HepG2 (cell line): Measurements from ENCODE around the gene CXCR5. TPM values are rescaled to one million over a fixed set of nuclear protein-coding genes. Genes with fewer than 3 reads are reported as not detected.

Source experiments
- DPF2 ChIP-seq: sonication (generic); formaldehyde crosslinking; IDR thresholded peaks from 2 replicates; pipeline ENCODE4 v1.4.0; 2020; ENCODE audit warnings: mild to moderate bottlenecking, low read depth, missing genetic modification reagents, borderline replicate concordance
- IRF2 ChIP-seq: IDR thresholded peaks from 2 replicates; pipeline ENCODE4 v1.6.1; 2018; ENCODE audit warnings: missing genetic modification reagents, missing compliant biosample characterization
- REPIN1 ChIP-seq: sonication (generic); formaldehyde crosslinking; IDR thresholded peaks from 2 replicates; pipeline ENCODE4 v1.8.0; 2022; ENCODE audit warnings: missing genetic modification reagents, low read depth, mild to moderate bottlenecking, borderline replicate concordance
- SRY ChIP-seq: sonication (generic); formaldehyde crosslinking; IDR thresholded peaks from 2 replicates; pipeline ENCODE4 v1.8.0; 2022; ENCODE audit warnings: mild to moderate bottlenecking, missing genetic modification reagents
- ZFP36L1 ChIP-seq: sonication (generic); formaldehyde crosslinking; IDR thresholded peaks from 2 replicates; pipeline ENCODE4 v1.8.0; 2022; ENCODE audit warnings: mild to moderate bottlenecking, missing genetic modification reagents, moderate library complexity
- ZNF143 ChIP-seq: sonication (generic); formaldehyde crosslinking; IDR thresholded peaks from 2 replicates; pipeline ENCODE4 v1.4.0; 2020; ENCODE audit warnings: missing genetic modification reagents
- ZNF235 ChIP-seq: sonication (generic); formaldehyde crosslinking; IDR thresholded peaks from 2 replicates; pipeline ENCODE4 v1.8.1; 2023; ENCODE audit warnings: mild to moderate bottlenecking, missing genetic modification reagents, borderline replicate concordance
- ZNF552 ChIP-seq: sonication (generic); formaldehyde crosslinking; IDR thresholded peaks from 2 replicates; pipeline ENCODE4 v1.9.0; 2022; ENCODE audit warnings: missing genetic modification reagents, mild to moderate bottlenecking, borderline replicate concordance
- ZNF589 ChIP-seq: sonication (generic); formaldehyde crosslinking; conservative IDR thresholded peaks from 2 replicates; pipeline ENCODE4 v1.8.0; 2022; ENCODE audit warnings: mild to moderate bottlenecking, moderate library complexity, missing genetic modification reagents
- ZNF678 ChIP-seq: sonication (generic); formaldehyde crosslinking; IDR thresholded peaks from 2 replicates; pipeline ENCODE4 v1.4.0; 2020; ENCODE audit warnings: mild to moderate bottlenecking, missing genetic modification reagents
- ZNF703 ChIP-seq: sonication (generic); formaldehyde crosslinking; IDR thresholded peaks from 2 replicates; pipeline ENCODE4 v1.5.1; 2020; ENCODE audit warnings: missing genetic modification reagents, mild to moderate bottlenecking, moderate library complexity, borderline replicate concordance
- polyA plus RNA-seq, 8 experiments: library from polyadenylated mRNA; depleted of rRNA in 3 of 8; stranded (reverse) in 7 of 8; unstranded in 1 of 8; fragments of >200 nt; fragmentation: Illumina TruSeq in 4 of 8; extraction: Trizol in 4 of 8; gene quantifications; 2 replicates each; pipeline versions ENCODE4 v1.2.1 to v1.2.3, GENCODE V29; 2011 to 2016; ENCODE audit warnings: low read depth in 4 of 8, missing spikeins in 1 of 8, mixed read lengths in 1 of 8; ENCODE audit not compliant: insufficient read depth in 1 of 8
- total RNA-seq, 5 experiments: library from RNA; depleted of rRNA; stranded (reverse); fragments of >200 nt; fragmentation: Illumina TruSeq; extraction: Trizol; gene quantifications; 2 replicates each; pipeline ENCODE4 v1.2.3, GENCODE V29; 2016; ENCODE audit warnings: low read depth in 1 of 5
- TF ChIP-seq, protein P1 (sequence below): IDR thresholded peaks from 2 replicates; pipeline ENCODE4 v1.6.1; 2016; ENCODE audit warnings: control low read depth
- TF ChIP-seq, protein P2 (sequence below): sonication (generic); formaldehyde crosslinking; IDR thresholded peaks from 2 replicates; pipeline ENCODE4 v1.9.0; 2022; ENCODE audit warnings: missing genetic modification reagents, mild to moderate bottlenecking, borderline replicate concordance
- TF ChIP-seq, protein P3 (sequence below): sonication (generic); formaldehyde crosslinking; IDR thresholded peaks from 2 replicates; pipeline ENCODE4 v1.5.0; 2020; ENCODE audit warnings: missing genetic modification reagents
- TF ChIP-seq, protein P4 (sequence below): sonication (generic); formaldehyde crosslinking; IDR thresholded peaks from 2 replicates; pipeline ENCODE4 v1.5.0; 2020; ENCODE audit warnings: missing genetic modification reagents
- TF ChIP-seq, protein P5 (sequence below): sonication (generic); formaldehyde crosslinking; IDR thresholded peaks from 2 replicates; pipeline ENCODE4 v1.4.0; 2020; ENCODE audit warnings: low read depth, mild to moderate bottlenecking, missing genetic modification reagents
- TF ChIP-seq, protein P6 (sequence below): IDR thresholded peaks from 2 replicates; pipeline ENCODE4 v1.6.1; 2012; ENCODE audit warnings: low read length, improper control_type of control experiment

CXCR5 gene
- total and polyA plus RNA-seq, 2 of the 13 experiments (the other 11 are each of a cell fraction or from before 2014, with no cell fraction given), result not detected

DNA sequence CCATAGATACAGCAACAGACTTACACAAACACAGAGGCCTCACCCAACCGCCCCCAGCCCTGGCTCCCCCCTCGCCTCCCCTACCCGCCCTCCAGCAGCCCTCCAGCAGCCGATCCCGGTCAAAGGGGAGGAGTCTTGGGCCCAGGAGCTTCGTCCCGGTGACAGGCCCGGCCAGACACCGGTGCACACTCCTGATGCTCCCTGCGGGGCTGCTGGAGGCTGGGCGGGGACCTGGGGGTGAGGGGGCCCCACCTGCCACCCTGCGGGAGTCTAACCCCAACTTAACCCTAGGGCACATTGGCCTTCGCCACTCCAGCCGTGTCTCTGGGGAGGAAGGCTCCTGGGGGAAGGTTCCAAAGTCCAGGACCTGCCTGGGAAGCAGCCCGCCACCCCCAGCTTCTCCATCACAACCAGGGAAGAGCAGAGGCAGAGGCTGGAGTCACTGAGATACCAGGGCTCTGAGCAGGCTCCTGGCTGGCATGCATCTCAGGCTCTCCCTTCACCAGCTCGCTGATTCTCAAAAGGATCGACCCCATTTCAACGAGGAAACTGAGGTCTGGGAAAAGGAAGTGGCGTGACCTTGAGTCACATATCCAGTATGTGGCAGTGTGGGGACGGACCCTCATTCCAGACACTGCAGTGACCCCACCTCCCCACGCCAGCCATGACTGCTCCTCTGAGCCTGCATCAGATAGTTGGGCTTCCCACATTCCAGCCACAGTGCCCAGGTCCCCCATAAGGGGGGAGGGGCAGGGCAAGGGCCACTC, 27.6 kb downstream of the CXCR5 start (continued):
- peak; percentile 34; the same call in 1 of the 2 replicates for TF ChIP-seq SRY (CRISPR knock-in tag)
- TF ChIP-seq, protein P1, sequence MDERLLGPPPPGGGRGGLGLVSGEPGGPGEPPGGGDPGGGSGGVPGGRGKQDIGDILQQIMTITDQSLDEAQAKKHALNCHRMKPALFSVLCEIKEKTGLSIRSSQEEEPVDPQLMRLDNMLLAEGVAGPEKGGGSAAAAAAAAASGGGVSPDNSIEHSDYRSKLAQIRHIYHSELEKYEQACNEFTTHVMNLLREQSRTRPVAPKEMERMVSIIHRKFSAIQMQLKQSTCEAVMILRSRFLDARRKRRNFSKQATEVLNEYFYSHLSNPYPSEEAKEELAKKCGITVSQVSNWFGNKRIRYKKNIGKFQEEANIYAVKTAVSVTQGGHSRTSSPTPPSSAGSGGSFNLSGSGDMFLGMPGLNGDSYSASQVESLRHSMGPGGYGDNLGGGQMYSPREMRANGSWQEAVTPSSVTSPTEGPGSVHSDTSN (CRISPR knock-in tag), result no peak
- TF ChIP-seq, protein P2, sequence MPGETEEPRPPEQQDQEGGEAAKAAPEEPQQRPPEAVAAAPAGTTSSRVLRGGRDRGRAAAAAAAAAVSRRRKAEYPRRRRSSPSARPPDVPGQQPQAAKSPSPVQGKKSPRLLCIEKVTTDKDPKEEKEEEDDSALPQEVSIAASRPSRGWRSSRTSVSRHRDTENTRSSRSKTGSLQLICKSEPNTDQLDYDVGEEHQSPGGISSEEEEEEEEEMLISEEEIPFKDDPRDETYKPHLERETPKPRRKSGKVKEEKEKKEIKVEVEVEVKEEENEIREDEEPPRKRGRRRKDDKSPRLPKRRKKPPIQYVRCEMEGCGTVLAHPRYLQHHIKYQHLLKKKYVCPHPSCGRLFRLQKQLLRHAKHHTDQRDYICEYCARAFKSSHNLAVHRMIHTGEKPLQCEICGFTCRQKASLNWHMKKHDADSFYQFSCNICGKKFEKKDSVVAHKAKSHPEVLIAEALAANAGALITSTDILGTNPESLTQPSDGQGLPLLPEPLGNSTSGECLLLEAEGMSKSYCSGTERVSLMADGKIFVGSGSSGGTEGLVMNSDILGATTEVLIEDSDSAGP, result 0 out of 2 replicates have a peak, but pooled peaks have one; percentile 46
- TF ChIP-seq, protein P3, sequence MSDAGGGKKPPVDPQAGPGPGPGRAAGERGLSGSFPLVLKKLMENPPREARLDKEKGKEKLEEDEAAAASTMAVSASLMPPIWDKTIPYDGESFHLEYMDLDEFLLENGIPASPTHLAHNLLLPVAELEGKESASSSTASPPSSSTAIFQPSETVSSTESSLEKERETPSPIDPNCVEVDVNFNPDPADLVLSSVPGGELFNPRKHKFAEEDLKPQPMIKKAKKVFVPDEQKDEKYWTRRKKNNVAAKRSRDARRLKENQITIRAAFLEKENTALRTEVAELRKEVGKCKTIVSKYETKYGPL (CRISPR knock-in tag), result no peak
- TF ChIP-seq, protein P4, sequence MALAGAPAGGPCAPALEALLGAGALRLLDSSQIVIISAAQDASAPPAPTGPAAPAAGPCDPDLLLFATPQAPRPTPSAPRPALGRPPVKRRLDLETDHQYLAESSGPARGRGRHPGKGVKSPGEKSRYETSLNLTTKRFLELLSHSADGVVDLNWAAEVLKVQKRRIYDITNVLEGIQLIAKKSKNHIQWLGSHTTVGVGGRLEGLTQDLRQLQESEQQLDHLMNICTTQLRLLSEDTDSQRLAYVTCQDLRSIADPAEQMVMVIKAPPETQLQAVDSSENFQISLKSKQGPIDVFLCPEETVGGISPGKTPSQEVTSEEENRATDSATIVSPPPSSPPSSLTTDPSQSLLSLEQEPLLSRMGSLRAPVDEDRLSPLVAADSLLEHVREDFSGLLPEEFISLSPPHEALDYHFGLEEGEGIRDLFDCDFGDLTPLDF, result no peak
- TF ChIP-seq ZNF143, result no peak
- no peak for TF ChIP-seq ZNF678 (CRISPR knock-in tag)
- TF ChIP-seq, protein P5, sequence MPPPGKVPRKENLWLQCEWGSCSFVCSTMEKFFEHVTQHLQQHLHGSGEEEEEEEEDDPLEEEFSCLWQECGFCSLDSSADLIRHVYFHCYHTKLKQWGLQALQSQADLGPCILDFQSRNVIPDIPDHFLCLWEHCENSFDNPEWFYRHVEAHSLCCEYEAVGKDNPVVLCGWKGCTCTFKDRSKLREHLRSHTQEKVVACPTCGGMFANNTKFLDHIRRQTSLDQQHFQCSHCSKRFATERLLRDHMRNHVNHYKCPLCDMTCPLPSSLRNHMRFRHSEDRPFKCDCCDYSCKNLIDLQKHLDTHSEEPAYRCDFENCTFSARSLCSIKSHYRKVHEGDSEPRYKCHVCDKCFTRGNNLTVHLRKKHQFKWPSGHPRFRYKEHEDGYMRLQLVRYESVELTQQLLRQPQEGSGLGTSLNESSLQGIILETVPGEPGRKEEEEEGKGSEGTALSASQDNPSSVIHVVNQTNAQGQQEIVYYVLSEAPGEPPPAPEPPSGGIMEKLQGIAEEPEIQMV (CRISPR knock-in tag), result 0 out of 2 replicates have a peak, but pooled peaks have one; percentile 41
- TF ChIP-seq ZNF235, result no peak
- TF ChIP-seq, protein P6, sequence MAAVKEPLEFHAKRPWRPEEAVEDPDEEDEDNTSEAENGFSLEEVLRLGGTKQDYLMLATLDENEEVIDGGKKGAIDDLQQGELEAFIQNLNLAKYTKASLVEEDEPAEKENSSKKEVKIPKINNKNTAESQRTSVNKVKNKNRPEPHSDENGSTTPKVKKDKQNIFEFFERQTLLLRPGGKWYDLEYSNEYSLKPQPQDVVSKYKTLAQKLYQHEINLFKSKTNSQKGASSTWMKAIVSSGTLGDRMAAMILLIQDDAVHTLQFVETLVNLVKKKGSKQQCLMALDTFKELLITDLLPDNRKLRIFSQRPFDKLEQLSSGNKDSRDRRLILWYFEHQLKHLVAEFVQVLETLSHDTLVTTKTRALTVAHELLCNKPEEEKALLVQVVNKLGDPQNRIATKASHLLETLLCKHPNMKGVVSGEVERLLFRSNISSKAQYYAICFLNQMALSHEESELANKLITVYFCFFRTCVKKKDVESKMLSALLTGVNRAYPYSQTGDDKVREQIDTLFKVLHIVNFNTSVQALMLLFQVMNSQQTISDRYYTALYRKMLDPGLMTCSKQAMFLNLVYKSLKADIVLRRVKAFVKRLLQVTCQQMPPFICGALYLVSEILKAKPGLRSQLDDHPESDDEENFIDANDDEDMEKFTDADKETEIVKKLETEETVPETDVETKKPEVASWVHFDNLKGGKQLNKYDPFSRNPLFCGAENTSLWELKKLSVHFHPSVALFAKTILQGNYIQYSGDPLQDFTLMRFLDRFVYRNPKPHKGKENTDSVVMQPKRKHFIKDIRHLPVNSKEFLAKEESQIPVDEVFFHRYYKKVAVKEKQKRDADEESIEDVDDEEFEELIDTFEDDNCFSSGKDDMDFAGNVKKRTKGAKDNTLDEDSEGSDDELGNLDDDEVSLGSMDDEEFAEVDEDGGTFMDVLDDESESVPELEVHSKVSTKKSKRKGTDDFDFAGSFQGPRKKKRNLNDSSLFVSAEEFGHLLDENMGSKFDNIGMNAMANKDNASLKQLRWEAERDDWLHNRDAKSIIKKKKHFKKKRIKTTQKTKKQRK, result no peak
- TF ChIP-seq REPIN1 (CRISPR knock-in tag), result no peak
- no peak for TF ChIP-seq ZNF552 (CRISPR knock-in tag)
- no peak for TF ChIP-seq ZFP36L1 (CRISPR knock-in tag)
- TF ChIP-seq ZNF589 (CRISPR knock-in tag), result no peak
- TF ChIP-seq ZNF703 (CRISPR knock-in tag), result no peak
- no peak for TF ChIP-seq IRF2 (CRISPR knock-in tag)
- TF ChIP-seq DPF2 (CRISPR knock-in tag), result peak; percentile 60; the same call in 1 of the 2 replicates
